Sigmoid colon (tissue), 4 donors: ENCODE results near the gene MRM3.

Experiments used
- POLR2A ChIP-seq, 2 donors: fragments of 450-650 bp; IDR thresholded peaks; one replicate each; pipeline ENCODE4 v1.6.1; 2016; ENCODE audit warnings: antibody characterized with exemption in 2 of 2, mild to moderate bottlenecking in 2 of 2, moderate library complexity in 2 of 2
- POLR2AphosphoS5 ChIP-seq, 4 donors: sonication (generic); formaldehyde crosslinking; IDR thresholded peaks; one replicate each; pipeline ENCODE4 v1.6.1; 2017; ENCODE audit warnings: antibody characterized with exemption in 4 of 4
- TF ChIP-seq, protein P1 (sequence below), 4 experiments: fragments of 450-650 bp in 3 of 4; fragments of 200-600 bp in 1 of 4; IDR thresholded peaks; one replicate each; pipeline ENCODE4 v1.5.1; 2016 to 2019; ENCODE audit warnings: antibody characterized with exemption in 4 of 4, mild to moderate bottlenecking in 3 of 4, moderate library complexity in 2 of 4

DNA sequence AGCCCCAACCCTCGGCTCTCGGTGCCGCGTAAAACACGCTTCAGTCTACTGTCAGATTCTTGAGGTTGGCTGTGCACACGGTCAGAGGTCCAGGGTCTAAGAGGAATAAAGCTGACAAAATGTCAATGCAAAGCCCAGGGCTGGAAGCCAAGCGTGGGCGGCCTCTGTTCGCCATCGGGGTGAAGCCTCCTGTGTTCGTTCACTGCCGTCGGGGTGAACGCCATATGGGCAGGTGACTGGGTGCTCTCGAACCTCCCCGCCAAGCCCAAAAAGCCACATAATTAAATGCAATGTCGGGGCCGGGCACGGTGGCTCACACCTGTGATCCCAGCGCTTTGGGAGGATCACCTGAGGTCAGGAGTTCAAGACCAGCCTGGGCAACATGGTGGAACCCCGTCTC lies 44.6 kb downstream of the MRM3 start:
- TF ChIP-seq, protein P1, sequence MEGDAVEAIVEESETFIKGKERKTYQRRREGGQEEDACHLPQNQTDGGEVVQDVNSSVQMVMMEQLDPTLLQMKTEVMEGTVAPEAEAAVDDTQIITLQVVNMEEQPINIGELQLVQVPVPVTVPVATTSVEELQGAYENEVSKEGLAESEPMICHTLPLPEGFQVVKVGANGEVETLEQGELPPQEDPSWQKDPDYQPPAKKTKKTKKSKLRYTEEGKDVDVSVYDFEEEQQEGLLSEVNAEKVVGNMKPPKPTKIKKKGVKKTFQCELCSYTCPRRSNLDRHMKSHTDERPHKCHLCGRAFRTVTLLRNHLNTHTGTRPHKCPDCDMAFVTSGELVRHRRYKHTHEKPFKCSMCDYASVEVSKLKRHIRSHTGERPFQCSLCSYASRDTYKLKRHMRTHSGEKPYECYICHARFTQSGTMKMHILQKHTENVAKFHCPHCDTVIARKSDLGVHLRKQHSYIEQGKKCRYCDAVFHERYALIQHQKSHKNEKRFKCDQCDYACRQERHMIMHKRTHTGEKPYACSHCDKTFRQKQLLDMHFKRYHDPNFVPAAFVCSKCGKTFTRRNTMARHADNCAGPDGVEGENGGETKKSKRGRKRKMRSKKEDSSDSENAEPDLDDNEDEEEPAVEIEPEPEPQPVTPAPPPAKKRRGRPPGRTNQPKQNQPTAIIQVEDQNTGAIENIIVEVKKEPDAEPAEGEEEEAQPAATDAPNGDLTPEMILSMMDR (IDR thresholded peaks at IDR 0.05), result no peak
- TF ChIP-seq POLR2AphosphoS5 (IDR thresholded peaks at IDR 0.05) (no peak), POLR2A (IDR thresholded peaks at IDR 0.05) (no peak)
